ENCODE results near the gene ENTPD7. TPM values are rescaled to one million over a fixed set of nuclear protein-coding genes. Genes with fewer than 3 reads are reported as not detected.

ENTPD7 gene
- total RNA-seq, 5 donors from 2014 or later (not counting 1 experiment from before 2014, with no cell fraction given): 2.6 to 3.8 (median 3.4) TPM

- H3K9me3 ChIP-seq: no peaks in the 10 kb centered on the region
- H3K9me3 Mint-ChIP-seq: no peaks in the 10 kb centered on the region
- no peaks in the 10 kb centered on the region for H3K4me1 Mint-ChIP-seq
- no peak overlapping the region for H3K4me3 Mint-ChIP-seq
- H3K27me3 Mint-ChIP-seq: no peaks in the 10 kb centered on the region
- POLR2A ChIA-PET: no interaction called here
- ATAC-seq (replicated peaks in 1 of 4) (no peak), DNase-seq (no peak)
- no peaks in the 10 kb centered on the region for H3K4me1 ChIP-seq (ENCODE audit: control insufficient read depth in 1 of 2, extremely low read depth in 1 of 2, insufficient read depth in 2 of 2, low read length in 2 of 2)
- peaks cover 0 to 51% of the 10 kb centered on the region in 2 donors for H3K36me3 ChIP-seq (ENCODE audit: control insufficient read depth in 2 of 2, extremely low read depth in 1 of 2, insufficient read depth in 1 of 2, low read length in 1 of 2)
- H3K4me3 ChIP-seq (ENCODE audit: control insufficient read depth in 1 of 2, extremely low read depth in 1 of 2, low read length in 1 of 2): no peak overlapping the region
- peaks cover 19% of the 10 kb centered on the region for H3K36me3 Mint-ChIP-seq
- H3K27ac Mint-ChIP-seq: peak overlapping the region in 1 of 2 donors; percentile 8
- no peak overlapping the region for H3K27ac ChIP-seq (ENCODE audit: low read length)
- CTCF ChIA-PET: no interaction called here
- no CpG with 5 or more reads among the region's 1 CpG for WGBS (ENCODE audit: insufficient coverage)
- no peaks in the 10 kb centered on the region for H3K27me3 ChIP-seq (replicated peaks in 1 of 2; ENCODE audit: control insufficient read depth in 2 of 2, extremely low read depth in 1 of 2, insufficient read depth in 2 of 2, low read length in 1 of 2)
Observed at GRCh38 chr10:99708428-99709012, 49.2 kb downstream of the ENTPD7 start.

GRCh38 chr10:99709480-99710229, 50.3 kb downstream of the ENTPD7 start:
- Histone ChIP-seq H3K4me3 (ENCODE audit: control insufficient read depth in 1 of 2, extremely low read depth in 1 of 2, low read length in 1 of 2) (no peak overlapping the region), H3K27me3 (replicated peaks in 1 of 2; ENCODE audit: control insufficient read depth in 2 of 2, extremely low read depth in 1 of 2, insufficient read depth in 2 of 2, low read length in 1 of 2) (no peaks in the 10 kb centered on the region), H3K36me3 (ENCODE audit: control insufficient read depth in 2 of 2, extremely low read depth in 1 of 2, insufficient read depth in 1 of 2, low read length in 1 of 2) (peaks cover 0 to 50% of the 10 kb centered on the region in 2 donors), H3K4me1 (ENCODE audit: control insufficient read depth in 1 of 2, extremely low read depth in 1 of 2, insufficient read depth in 2 of 2, low read length in 2 of 2) (no peaks in the 10 kb centered on the region), H3K27ac (ENCODE audit: low read length) (no peak overlapping the region), H3K9me3 (no peaks in the 10 kb centered on the region)
- no peak for ATAC-seq (replicated peaks in 1 of 4)
- H3K4me3 Mint-ChIP-seq: no peak overlapping the region
- DNase-seq: no peak
- 36% methylated on average over 3 of the region's 4 CpGs for WGBS (ENCODE audit: insufficient coverage)
- no peaks in the 10 kb centered on the region for H3K9me3 Mint-ChIP-seq
- H3K27ac Mint-ChIP-seq: no peak overlapping the region
- no peaks in the 10 kb centered on the region for H3K27me3 Mint-ChIP-seq
- ChIA-PET POLR2A (no interaction called here), CTCF (no interaction called here)
- no peaks in the 10 kb centered on the region for H3K4me1 Mint-ChIP-seq
- peaks cover 19% of the 10 kb centered on the region for H3K36me3 Mint-ChIP-seq

GRCh38 chr10:99711129-99711719, 51.9 kb downstream of the ENTPD7 start:
- no peak overlapping the region for H3K4me3 Mint-ChIP-seq
- H3K9me3 Mint-ChIP-seq: no peaks in the 10 kb centered on the region
- no peaks in the 10 kb centered on the region for H3K4me1 Mint-ChIP-seq
- peaks cover 0 to 54% of the 10 kb centered on the region in 2 donors for H3K36me3 ChIP-seq (ENCODE audit: control insufficient read depth in 2 of 2, extremely low read depth in 1 of 2, insufficient read depth in 1 of 2, low read length in 1 of 2)
- no peaks in the 10 kb centered on the region for H3K27me3 Mint-ChIP-seq
- H3K27ac ChIP-seq (ENCODE audit: low read length): no peak overlapping the region
- ChIA-PET CTCF (interaction anchor here (0.9 to 1.0 kb wide), 2 partner anchors 275 kb away, joined by 3 to 5 read pairs; no protein-coding TSS in a partner anchor), POLR2A (no interaction called here)
- H3K27me3 ChIP-seq (replicated peaks in 1 of 2; ENCODE audit: control insufficient read depth in 2 of 2, extremely low read depth in 1 of 2, insufficient read depth in 2 of 2, low read length in 1 of 2): no peaks in the 10 kb centered on the region
- H3K9me3 ChIP-seq: no peaks in the 10 kb centered on the region
- no peak overlapping the region for H3K27ac Mint-ChIP-seq
- ATAC-seq (replicated peaks in 1 of 4) (peak in 3 of 4 experiments; percentile 64 to 74 (median 65)), DNase-seq (peak in 14 of 35 experiments; percentile 3 to 60 (median 10))
- H3K36me3 Mint-ChIP-seq: peaks cover 19% of the 10 kb centered on the region
- no peaks in the 10 kb centered on the region for H3K4me1 ChIP-seq (ENCODE audit: control insufficient read depth in 1 of 2, extremely low read depth in 1 of 2, insufficient read depth in 2 of 2, low read length in 2 of 2)
- no peak overlapping the region for H3K4me3 ChIP-seq (ENCODE audit: control insufficient read depth in 1 of 2, extremely low read depth in 1 of 2, low read length in 1 of 2)

- Histone ChIP-seq H3K4me1 (ENCODE audit: control insufficient read depth in 1 of 2, extremely low read depth in 1 of 2, insufficient read depth in 2 of 2, low read length in 2 of 2) (no peaks in the 10 kb centered on the region), H3K27ac (ENCODE audit: low read length) (no peak overlapping the region), H3K4me3 (ENCODE audit: control insufficient read depth in 1 of 2, extremely low read depth in 1 of 2, low read length in 1 of 2) (no peak overlapping the region), H3K36me3 (ENCODE audit: control insufficient read depth in 2 of 2, extremely low read depth in 1 of 2, insufficient read depth in 1 of 2, low read length in 1 of 2) (peaks cover 0 to 63% of the 10 kb centered on the region in 2 donors), H3K9me3 (no peaks in the 10 kb centered on the region), H3K27me3 (replicated peaks in 1 of 2; ENCODE audit: control insufficient read depth in 2 of 2, extremely low read depth in 1 of 2, insufficient read depth in 2 of 2, low read length in 1 of 2) (no peaks in the 10 kb centered on the region)
- H3K9me3 Mint-ChIP-seq: no peaks in the 10 kb centered on the region
- DNase-seq (no peak), ATAC-seq (replicated peaks in 1 of 4) (no peak)
- WGBS (ENCODE audit: insufficient coverage): 92% methylated on average over 3 of the region's 5 CpGs
- no peaks in the 10 kb centered on the region for H3K4me1 Mint-ChIP-seq
- H3K27me3 Mint-ChIP-seq: no peaks in the 10 kb centered on the region
- H3K4me3 Mint-ChIP-seq: no peak overlapping the region
- H3K36me3 Mint-ChIP-seq: peaks cover 39% of the 10 kb centered on the region
- ChIA-PET CTCF (interaction anchor here (0.7 to 1.0 kb wide), 3 partner anchors 278 to 336 kb away, joined by 3 to 6 read pairs (median 3); no protein-coding TSS in a partner anchor), POLR2A (interaction anchor here in 1 of 2 donors (0.6 kb wide), 1 partner anchor 12 kb away, joined by 3 read pairs; no protein-coding TSS in a partner anchor)
- no peak overlapping the region for H3K27ac Mint-ChIP-seq
Observed at GRCh38 chr10:99714446-99714845, 55.1 kb downstream of the ENTPD7 start.

GRCh38 chr10:99720387-99720786, 61.1 kb downstream of the ENTPD7 start:
- ATAC-seq (replicated peaks in 1 of 4) (no peak), DNase-seq (no peak)
- WGBS (ENCODE audit: insufficient coverage): no CpG with 5 or more reads among the region's 2 CpGs
- no peaks in the 10 kb centered on the region for H3K27me3 ChIP-seq (replicated peaks in 1 of 2; ENCODE audit: control insufficient read depth in 2 of 2, extremely low read depth in 1 of 2, insufficient read depth in 2 of 2, low read length in 1 of 2)
- no peaks in the 10 kb centered on the region for H3K4me1 ChIP-seq (ENCODE audit: control insufficient read depth in 1 of 2, extremely low read depth in 1 of 2, insufficient read depth in 2 of 2, low read length in 2 of 2)
- H3K27ac ChIP-seq (ENCODE audit: low read length): no peak overlapping the region
- H3K36me3 ChIP-seq (ENCODE audit: control insufficient read depth in 2 of 2, extremely low read depth in 1 of 2, insufficient read depth in 1 of 2, low read length in 1 of 2): peaks cover 0 to 74% of the 10 kb centered on the region in 2 donors
- no peaks in the 10 kb centered on the region for H3K9me3 ChIP-seq
- peaks cover 60% of the 10 kb centered on the region for H3K36me3 Mint-ChIP-seq
- CTCF ChIA-PET: interaction anchor here in 1 of 2 donors (1.9 kb wide), 1 partner anchor 10 kb away, joined by 4 read pairs; no protein-coding TSS in a partner anchor
- POLR2A ChIA-PET: no interaction called here
- H3K4me3 ChIP-seq (ENCODE audit: control insufficient read depth in 1 of 2, extremely low read depth in 1 of 2, low read length in 1 of 2): no peak overlapping the region
- H3K4me1 Mint-ChIP-seq: peaks cover 0 to 5% (median 0%) of the 10 kb centered on the region in 3 donors
- H3K27ac Mint-ChIP-seq: no peak overlapping the region
- no peak overlapping the region for H3K4me3 Mint-ChIP-seq
- no peaks in the 10 kb centered on the region for H3K9me3 Mint-ChIP-seq
- H3K27me3 Mint-ChIP-seq: no peaks in the 10 kb centered on the region

GRCh38 chr10:99730026-99730425, 70.7 kb downstream of the ENTPD7 start:
- WGBS (ENCODE audit: insufficient coverage): 100% methylated on average over 1 of the region's 1 CpG
- H3K27ac ChIP-seq (ENCODE audit: low read length): no peak overlapping the region
- no peaks in the 10 kb centered on the region for H3K27me3 ChIP-seq (replicated peaks in 1 of 2; ENCODE audit: control insufficient read depth in 2 of 2, extremely low read depth in 1 of 2, insufficient read depth in 2 of 2, low read length in 1 of 2)
- H3K9me3 ChIP-seq: no peaks in the 10 kb centered on the region
- H3K4me1 ChIP-seq (ENCODE audit: control insufficient read depth in 1 of 2, extremely low read depth in 1 of 2, insufficient read depth in 2 of 2, low read length in 2 of 2): peaks cover 17 to 22% of the 10 kb centered on the region in 2 experiments
- no peak for ATAC-seq (replicated peaks in 1 of 4)
- POLR2A ChIA-PET: interaction anchor here in 1 of 2 donors (0.6 kb wide), 1 partner anchor 66 kb away, joined by 4 read pairs; no protein-coding TSS in a partner anchor
- Mint-ChIP-seq H3K27ac (no peak overlapping the region), H3K4me1 (peaks cover 33 to 41% (median 38%) of the 10 kb centered on the region in 3 donors), H3K36me3 (peaks cover 26% of the 10 kb centered on the region), H3K4me3 (no peak overlapping the region), H3K9me3 (no peaks in the 10 kb centered on the region), H3K27me3 (no peaks in the 10 kb centered on the region)
- peaks cover 0 to 24% of the 10 kb centered on the region in 2 donors for H3K36me3 ChIP-seq (ENCODE audit: control insufficient read depth in 2 of 2, extremely low read depth in 1 of 2, insufficient read depth in 1 of 2, low read length in 1 of 2)
- CTCF ChIA-PET: interaction anchor here (0.5 to 1.5 kb wide), 3 partner anchors 9 to 294 kb away, joined by 3 to 4 read pairs (median 3); no protein-coding TSS in a partner anchor
- no peak overlapping the region for H3K4me3 ChIP-seq (ENCODE audit: control insufficient read depth in 1 of 2, extremely low read depth in 1 of 2, low read length in 1 of 2)
- DNase-seq: no peak
